EH (cell line): ENCODE data around the gene S100A6.
"Not testable (repeated sequence)": the region's sequence is repeated elsewhere in the genome, so short reads cannot be mapped to it uniquely, and the experiment has no call there.

Experiments used
- DNase-seq: peaks from one replicate; pipeline ENCODE4 v3.0.0-alpha.2; 2015; ENCODE audit warnings: low read depth

The S100A6 gene

DNA sequence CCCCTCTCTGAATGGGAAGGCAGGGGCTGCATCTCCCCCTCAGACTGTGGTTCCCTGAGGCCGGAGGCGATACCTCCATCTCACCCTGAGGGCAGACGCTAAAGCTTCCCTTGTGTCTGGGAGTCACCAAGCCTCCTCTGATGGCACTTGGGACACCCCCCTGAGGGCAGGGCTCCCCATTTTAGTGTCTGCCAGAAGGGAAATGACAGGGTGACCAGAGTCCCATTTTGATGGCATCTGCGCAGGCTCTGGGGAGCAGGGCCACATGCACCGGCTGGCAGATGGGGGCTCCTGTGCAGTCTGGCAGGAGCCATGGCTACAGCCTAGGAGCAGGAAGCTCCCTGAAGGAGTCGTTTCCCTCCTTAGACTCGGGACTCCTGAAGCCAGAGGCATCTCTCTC lies 28.2 kb upstream of the S100A6 start:
- DNase-seq: no peak

- DNase-seq: no peak
Measured at GRCh38 chr1:153563483-153563901, 27.7 kb upstream of the S100A6 start.

DNA sequence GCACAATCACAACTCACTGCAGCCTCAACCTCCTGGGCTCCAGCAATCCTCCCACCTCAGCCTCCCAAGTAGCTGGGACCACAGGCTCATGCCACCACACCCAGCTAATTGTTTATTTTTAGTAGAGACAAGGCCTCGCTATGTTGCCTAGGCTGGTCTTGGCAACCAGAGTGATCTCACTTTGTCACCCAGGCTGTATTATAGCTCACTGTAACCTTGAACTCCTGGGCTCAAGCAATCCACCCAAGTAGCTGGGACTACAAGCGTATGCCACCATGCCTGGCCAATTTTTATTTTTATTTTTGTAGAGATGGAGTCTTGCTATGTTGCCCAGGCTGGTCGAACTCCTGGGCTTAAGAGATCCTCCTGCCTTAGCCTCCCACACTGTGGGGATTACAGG lies 26.2 kb upstream of the S100A6 start:
- not testable (repeated sequence) for DNase-seq

DNA sequence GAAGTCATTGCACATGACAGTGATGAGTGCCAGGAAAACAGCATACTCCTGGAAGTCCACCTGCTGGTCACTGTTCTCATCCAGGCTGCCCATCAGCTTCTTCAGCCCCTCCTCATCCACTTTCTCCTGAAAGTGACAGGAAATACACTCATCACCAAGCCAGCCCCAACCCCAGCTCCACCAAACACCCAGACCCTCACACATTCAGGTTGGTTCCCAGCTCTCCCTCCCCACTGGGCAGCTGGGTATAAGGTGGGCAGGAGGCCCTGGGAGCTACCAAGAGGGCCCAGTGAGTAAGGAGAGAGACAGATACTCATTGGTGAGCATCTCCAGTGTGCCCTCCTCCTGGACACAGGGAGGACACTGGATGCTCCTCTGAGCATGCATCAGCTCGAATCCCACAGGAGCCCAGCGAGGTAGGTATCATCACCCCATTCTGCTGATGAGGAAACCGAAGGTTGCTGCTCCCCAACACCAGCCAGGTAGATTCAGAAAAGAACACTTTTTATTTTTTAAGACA lies 25.7 kb upstream of the S100A6 start:
- no peak for DNase-seq

DNA sequence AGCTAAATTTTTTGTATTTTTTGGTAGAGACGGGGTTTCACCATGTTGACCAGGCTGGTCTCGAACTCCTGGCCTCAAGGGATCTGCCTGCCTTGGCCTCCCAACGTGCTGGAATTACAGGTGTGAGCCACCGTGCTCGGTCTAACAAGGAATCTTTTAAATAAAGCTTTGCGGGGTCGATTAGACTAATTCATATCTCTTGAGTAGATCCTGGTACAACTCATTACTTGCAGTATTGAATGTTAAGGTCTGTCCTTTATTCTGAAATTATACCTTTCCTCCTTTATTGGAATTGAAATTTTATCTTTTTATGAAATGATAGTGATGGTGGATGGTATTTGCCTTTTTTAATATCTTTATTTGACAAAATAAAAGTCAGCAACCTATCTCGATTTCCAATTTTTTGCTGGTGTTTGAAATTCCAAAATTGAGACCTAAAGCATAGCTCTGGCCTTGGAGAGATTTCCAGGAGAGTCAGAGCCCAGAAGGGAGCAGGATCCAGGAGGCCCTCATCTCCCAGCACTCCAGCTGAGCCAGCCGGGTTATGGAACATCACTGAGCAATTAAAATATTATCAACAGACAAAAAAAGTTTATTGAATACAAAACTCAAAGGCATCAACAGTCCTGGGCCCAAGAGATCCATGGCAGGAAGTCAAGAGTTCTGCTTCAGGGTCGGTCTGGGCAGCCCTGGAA lies 25.1 kb upstream of the S100A6 start:
- DNase-seq: no peak

- no peak for DNase-seq
Measured at GRCh38 chr1:153560241-153560640, 24.4 kb upstream of the S100A6 start.

GRCh38 chr1:153557877-153558276 lies 22.1 kb upstream of the S100A6 start:
- DNase-seq: no peak

GRCh38 chr1:153556348-153556747 lies 20.6 kb upstream of the S100A6 start:
- no peak for DNase-seq

GRCh38 chr1:153553830-153554541 lies 18.2 kb upstream of the S100A6 start:
- peak; percentile 64 for DNase-seq

DNA sequence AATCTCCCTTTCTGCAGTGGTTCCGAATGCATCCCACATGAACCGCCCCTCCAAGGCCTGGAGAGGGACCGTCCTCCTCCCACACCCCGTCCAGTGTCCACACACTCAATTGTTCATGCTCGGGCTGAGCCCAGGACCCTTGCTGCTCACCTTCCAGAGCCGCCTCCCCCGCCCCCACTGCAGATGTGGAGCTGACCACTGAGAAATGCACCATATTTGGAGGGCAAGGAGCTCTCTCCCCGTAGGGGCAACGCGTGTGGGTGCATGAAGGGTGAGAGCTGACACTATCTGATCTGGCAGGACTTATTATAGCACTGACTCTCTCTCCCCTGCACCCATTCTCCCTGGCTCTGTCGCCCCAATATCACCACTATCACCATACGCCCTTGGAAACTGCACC lies 17.3 kb upstream of the S100A6 start:
- no peak for DNase-seq

GRCh38 chr1:153552335-153552734 lies 16.5 kb upstream of the S100A6 start:
- no peak for DNase-seq

DNA sequence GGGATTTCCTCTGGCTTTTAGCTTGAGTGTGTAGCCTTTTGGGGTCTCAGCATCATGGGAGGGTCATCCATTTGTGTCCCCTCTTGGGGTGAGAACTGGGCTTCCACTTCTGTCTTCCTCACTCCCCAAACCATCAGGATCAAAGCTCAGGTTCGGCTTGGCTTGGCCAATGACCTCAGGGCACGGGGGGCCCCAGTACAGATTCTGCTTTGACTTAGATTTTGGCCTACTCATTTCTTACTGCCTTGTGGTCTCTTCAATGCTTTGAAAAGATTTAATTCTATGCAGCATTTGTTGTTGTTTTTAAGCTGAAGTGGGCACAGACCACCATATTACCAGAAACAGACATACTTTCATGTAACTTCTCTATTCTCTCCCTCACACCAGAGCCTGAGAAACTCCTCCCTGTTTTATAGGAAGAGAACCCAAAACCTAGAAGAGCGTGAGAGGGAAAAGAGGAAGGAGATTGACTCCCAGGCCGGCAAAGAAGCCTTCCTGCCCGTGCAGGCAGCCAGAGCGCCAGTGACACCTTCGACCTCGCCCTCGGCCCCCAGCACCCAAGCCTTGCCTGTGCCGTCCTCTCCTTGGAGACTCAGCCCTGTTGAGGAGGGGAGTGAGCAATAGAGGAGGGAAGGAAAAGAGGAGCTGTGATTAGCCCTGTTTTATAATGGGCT lies 15.2 kb upstream of the S100A6 start:
- no peak for DNase-seq

- no peak for DNase-seq
Measured at GRCh38 chr1:153550398-153550758, 14.6 kb upstream of the S100A6 start.

DNA sequence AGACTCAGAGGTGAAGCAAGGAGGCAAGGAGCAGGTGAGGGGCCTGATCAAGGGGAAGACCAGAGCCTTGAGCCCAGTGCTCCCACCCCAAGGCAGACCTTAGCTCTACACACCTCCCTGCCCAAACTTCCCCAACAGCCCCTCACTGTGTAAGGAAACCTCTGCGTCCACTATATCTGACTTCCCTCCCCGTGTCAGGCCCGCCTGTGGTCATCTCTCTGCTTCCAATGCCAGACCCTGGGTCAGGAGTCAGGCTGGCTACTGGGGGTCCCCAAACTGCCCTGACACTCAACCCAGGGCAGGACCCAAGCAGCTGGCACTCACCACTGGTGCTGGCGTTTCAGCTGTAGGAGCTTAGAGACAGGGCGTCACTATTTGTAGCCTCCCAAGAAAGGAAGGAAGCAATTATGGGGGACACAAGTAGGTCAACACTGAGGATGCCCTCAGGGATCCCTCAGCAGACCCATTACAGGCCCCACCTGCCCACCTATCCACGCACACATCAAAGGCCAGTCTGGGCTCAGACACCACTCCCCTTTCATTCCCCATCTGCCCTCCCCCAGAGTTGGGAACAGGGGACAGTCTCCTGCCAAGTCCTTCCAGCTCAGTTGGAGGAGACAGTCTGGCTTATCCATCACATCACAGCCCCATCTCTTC lies 14.1 kb upstream of the S100A6 start:
- no peak for DNase-seq

- DNase-seq: peak; percentile 97
Measured at GRCh38 chr1:153548722-153549688, 13.2 kb upstream of the S100A6 start, which contains the start of gene S100A3. TSS of gene S100A3 (minus strand) at chr1:153549258. CDS start at chr1:153548485, 773 bp downstream.

GRCh38 chr1:153547560-153548551 lies 12.1 kb upstream of the S100A6 start:
- DNase-seq: no peak

GRCh38 chr1:153546796-153547559 lies 11.2 kb upstream of the S100A6 start:
- DNase-seq: no peak

DNA sequence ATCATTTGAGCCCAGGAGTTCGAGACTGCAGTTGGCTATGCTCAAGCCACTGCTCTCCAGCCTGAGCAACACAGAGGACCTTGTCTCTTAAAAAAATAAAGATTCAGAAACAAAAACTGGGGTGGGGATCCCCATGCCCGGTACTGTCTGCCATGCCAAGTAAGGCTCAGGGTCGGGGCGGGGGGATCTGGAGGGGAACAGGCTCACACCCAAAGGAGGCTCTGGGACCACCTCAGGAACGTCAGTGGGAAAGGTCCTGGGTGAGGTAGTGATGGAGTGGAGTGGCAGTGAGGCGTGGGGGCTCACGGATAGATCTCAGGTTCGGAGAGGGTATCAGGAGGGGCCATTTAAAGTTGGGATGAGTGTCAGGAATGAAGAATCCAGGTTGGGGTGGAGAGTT lies 10.6 kb upstream of the S100A6 start:
- DNase-seq: no peak
